GM12891 (cell line): ENCODE results near the gene ZNF587B.

ENCODE experiments used
- POLR2A ChIP-seq: IDR thresholded peaks from 2 replicates; pipeline ENCODE4 v1.6.1; 2011; ENCODE audit warnings: low read depth, low read length, control low read depth
- POLR2AphosphoS5 ChIP-seq: IDR thresholded peaks from 2 replicates; pipeline ENCODE4 v1.6.1; 2011; ENCODE audit warnings: low read depth, low read length, control low read depth
- POU2F2 ChIP-seq: IDR thresholded peaks from 2 replicates; pipeline ENCODE4 v1.6.1; 2011; ENCODE audit warnings: low read depth, mild to moderate bottlenecking, control low read depth, low read length, moderate library complexity
- TAF1 ChIP-seq: IDR thresholded peaks from 2 replicates; pipeline ENCODE4 v1.6.1; 2011; ENCODE audit warnings: low read depth, low read length, control low read depth

DNA sequence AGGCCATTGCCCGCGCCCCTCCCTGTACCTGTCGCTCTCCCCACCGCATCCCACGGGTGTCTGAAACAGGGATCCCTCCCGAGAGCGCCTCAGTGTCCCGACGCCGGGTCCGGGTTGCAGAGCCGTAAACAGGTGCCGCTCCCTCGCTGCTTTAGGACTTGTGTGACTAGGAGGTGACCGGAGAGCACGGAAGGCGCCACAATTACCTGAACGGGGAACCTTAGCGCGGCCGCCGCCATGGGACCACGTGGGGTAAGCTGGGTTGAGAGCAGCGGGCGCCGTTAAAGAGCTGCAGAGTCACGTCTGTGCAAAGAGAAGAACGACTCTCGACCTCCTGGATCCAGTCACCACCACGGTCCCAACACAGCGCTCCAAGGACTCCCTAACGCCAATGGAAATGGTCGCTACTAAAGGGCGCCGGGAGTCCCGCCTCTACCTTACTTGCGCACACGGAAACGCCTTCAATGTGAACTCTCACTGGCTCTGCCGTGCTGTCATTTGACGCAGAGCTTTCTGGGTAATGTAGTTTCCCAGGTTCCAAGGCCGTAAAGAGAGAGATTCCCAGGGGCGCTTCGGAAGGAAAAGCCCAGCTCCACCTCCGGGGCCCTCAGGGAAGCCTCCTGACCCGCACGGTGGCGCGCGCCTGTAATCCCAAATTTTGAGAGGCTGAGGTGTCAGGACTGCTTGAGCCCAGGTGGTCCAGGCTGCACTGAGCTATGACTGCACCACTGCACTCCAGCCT is 15.4 kb upstream of the ZNF587B start, which contains the start of gene ZNF552:
- TF ChIP-seq POLR2A (peak; percentile 73), TAF1 (peak; percentile 78; the same call in 1 of the 2 replicates), POU2F2 (peak; percentile 68; the same call in 1 of the 2 replicates), POLR2AphosphoS5 (peak; percentile 86)
